Activated CD4-positive, alpha-beta T cell treated with anti-CD3 and anti-CD28 coated beads, Interleukin-2, amount 50 U/mL, for 4 hours (primary cell): ENCODE measurements around the gene PTOV1.

ENCODE experiments used
- DNase-seq, 2 experiments: peaks; one replicate each; pipeline ENCODE4 v3.0.0-alpha.2; 2020

The PTOV1 gene

GRCh38 chr19:49892716-49893115 lies 41.8 kb downstream of the PTOV1 start:
- no peak for DNase-seq

- no peak for DNase-seq
Measured at GRCh38 chr19:49894011-49894664, 43.2 kb downstream of the PTOV1 start.

GRCh38 chr19:49894879-49895565 lies 44.1 kb downstream of the PTOV1 start:
- DNase-seq, result no peak

GRCh38 chr19:49895566-49896297 lies 44.8 kb downstream of the PTOV1 start:
- no peak for DNase-seq

GRCh38 chr19:49896863-49897621 lies 46.1 kb downstream of the PTOV1 start, which contains the start of gene IL4I1:
Gene IL4I1, minus strand, starts transcription at chr19:49896887. Its CDS starts 727 bp downstream, at chr19:49896160.
- DNase-seq, result peak; percentile 50 to 57

GRCh38 chr19:49904136-49904535 lies 53.2 kb downstream of the PTOV1 start:
- no peak for DNase-seq

- no peak for DNase-seq
Measured at GRCh38 chr19:49906879-49907564, 56.1 kb downstream of the PTOV1 start.

GRCh38 chr19:49907745-49908446 lies 56.9 kb downstream of the PTOV1 start:
- no peak for DNase-seq

GRCh38 chr19:49908480-49909420 lies 57.8 kb downstream of the PTOV1 start:
- no peak for DNase-seq

- no peak for DNase-seq
Measured at GRCh38 chr19:49910179-49910578, 59.2 kb downstream of the PTOV1 start.
